Erythroblast (primary cell): ENCODE data around the gene TFIP11.

Experiments
- GATA1 ChIP-seq: IDR thresholded peaks from 2 replicates; pipeline ENCODE4 v1.6.1; 2011; ENCODE audit warnings: low read depth, mild to moderate bottlenecking, control low read depth, low read length, moderate library complexity
- POLR2A ChIP-seq: IDR thresholded peaks from 2 replicates; pipeline ENCODE4 v1.6.1; 2011; ENCODE audit warnings: mild to moderate bottlenecking, low read length

DNA sequence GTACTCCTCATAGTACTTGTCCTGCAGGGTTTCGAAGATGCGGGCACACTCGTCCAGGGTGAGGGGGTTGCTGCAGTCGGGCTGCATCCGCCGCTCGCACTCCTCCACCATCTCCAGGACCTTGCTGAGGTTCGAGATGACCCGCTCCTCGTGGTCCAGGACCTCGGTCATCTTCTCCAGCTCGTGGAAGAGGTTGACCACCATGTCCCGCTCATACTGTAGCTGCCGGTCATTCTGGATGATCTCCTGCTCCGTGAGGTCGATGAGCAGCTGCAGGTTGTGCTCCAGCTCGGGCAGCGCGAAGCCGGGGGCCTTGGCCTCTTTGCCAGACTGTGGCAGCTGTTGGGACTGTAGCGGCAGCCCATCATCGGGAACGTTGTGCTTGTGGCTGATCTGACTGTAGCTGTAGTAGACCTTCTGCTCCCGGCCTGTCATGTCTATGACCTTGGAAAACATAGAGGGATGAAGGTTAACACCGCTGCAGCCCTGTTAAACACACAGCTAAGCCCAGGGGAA lies 13.0 kb downstream of the TFIP11 start:
- TF ChIP-seq POLR2A (no peak), GATA1 (no peak)
